Measurements from ENCODE around the gene KDM2B. TPM values are rescaled to one million over a fixed set of nuclear protein-coding genes. Genes with fewer than 3 reads are reported as not detected.

Gene KDM2B
- total and polyA plus RNA-seq, 2 experiments from 2014 or later: 13.6 to 22.7 TPM

GRCh38 chr12:121578230-121579189, 2.3 kb downstream of the KDM2B start:
- TF ChIP-seq, protein P1, sequence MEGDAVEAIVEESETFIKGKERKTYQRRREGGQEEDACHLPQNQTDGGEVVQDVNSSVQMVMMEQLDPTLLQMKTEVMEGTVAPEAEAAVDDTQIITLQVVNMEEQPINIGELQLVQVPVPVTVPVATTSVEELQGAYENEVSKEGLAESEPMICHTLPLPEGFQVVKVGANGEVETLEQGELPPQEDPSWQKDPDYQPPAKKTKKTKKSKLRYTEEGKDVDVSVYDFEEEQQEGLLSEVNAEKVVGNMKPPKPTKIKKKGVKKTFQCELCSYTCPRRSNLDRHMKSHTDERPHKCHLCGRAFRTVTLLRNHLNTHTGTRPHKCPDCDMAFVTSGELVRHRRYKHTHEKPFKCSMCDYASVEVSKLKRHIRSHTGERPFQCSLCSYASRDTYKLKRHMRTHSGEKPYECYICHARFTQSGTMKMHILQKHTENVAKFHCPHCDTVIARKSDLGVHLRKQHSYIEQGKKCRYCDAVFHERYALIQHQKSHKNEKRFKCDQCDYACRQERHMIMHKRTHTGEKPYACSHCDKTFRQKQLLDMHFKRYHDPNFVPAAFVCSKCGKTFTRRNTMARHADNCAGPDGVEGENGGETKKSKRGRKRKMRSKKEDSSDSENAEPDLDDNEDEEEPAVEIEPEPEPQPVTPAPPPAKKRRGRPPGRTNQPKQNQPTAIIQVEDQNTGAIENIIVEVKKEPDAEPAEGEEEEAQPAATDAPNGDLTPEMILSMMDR (IDR thresholded peaks at IDR 0.05; ENCODE audit: poor library complexity): no peak
- TF ChIP-seq EZH2 (IDR thresholded peaks at IDR 0.05; ENCODE audit: borderline replicate concordance) (no peak), EZH2phosphoT487 (IDR thresholded peaks at IDR 0.05; ENCODE audit: low read depth, severe bottlenecking, unreplicated experiment) (no peak)
- no peak for DNase-seq (ENCODE audit: low spot score)
- peak overlapping the region; percentile 78 for H2AFZ ChIP-seq

DNA sequence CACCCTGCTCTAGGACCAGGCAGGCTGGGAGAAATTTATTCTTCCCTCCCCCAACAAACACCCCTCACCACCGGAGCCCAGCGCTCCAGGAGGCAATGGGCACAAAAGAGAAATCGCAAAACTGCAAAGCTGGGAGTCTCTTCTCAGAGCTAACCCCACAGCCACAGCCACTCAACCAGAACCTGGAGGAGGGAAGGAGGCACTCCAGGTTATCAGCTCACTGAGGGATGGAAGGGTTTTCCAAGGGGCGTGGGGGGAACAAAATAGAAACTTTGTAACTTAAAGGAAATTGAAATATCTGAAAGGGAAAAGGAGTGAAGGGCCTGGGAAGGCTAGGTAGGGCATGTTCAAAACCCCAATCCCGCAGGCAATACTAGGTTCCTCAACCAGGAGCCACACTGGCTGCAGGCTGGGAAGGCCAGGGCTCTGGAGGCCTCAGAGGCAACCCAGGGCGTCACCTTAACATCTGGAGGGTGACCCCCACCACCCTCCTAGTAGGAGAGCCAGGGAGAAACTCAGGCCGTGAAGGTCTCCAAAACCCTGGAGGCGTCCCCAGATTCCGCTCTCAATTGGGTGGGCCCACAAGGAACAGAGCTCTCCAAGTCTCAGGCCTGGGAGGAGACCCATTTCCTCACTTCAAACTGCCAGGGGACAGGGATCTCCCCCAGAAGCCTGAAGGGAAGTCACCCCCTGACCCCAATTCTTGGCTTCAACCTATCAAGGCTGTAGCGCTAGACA, 3.2 kb downstream of the KDM2B start:
- no peak for TF ChIP-seq EZH2 (IDR thresholded peaks at IDR 0.05; ENCODE audit: borderline replicate concordance)
- TF ChIP-seq, protein P1 (IDR thresholded peaks at IDR 0.05; ENCODE audit: poor library complexity): no peak
- no peak for TF ChIP-seq EZH2phosphoT487 (IDR thresholded peaks at IDR 0.05; ENCODE audit: low read depth, severe bottlenecking, unreplicated experiment)
- no peaks in the 10 kb centered on the region for H3K27me3 ChIP-seq
- no peaks in the 10 kb centered on the region for H3K9me2 ChIP-seq (replicated peaks; ENCODE audit: insufficient read depth)
- no peak overlapping the region for H3K4me3 ChIP-seq
- H3K79me2 ChIP-seq: no peaks in the 10 kb centered on the region
- H2AFZ ChIP-seq: no peak overlapping the region
- no peak for DNase-seq (ENCODE audit: low spot score)
- no peak overlapping the region for H3K27ac ChIP-seq
- no peaks in the 10 kb centered on the region for H3K36me3 ChIP-seq (replicated peaks; ENCODE audit: insufficient read depth, low read depth)
- H4K20me1 ChIP-seq (ENCODE audit: insufficient read depth, poor library complexity, severe bottlenecking): no peaks in the 10 kb centered on the region
- H3K4me1 ChIP-seq (ENCODE audit: insufficient read depth): peaks cover 31% of the 10 kb centered on the region
- peak overlapping the region; percentile 98 for H3K4me2 ChIP-seq
- 70% methylated on average over 10 of the region's 10 CpGs for WGBS (ENCODE audit: low lambda C conversion rate, missing lambda C conversion rate)
- no peaks in the 10 kb centered on the region for H3K9me3 ChIP-seq (ENCODE audit: low read depth)

More at GRCh38 chr12:121578230-121579189, 2.3 kb downstream of the KDM2B start:
- WGBS (ENCODE audit: low lambda C conversion rate, missing lambda C conversion rate): 12% methylated on average over 54 of the region's 77 CpGs
- Histone ChIP-seq H3K4me2 (peak overlapping the region; percentile 98), H3K4me3 (peak overlapping the region; percentile 62), H4K20me1 (ENCODE audit: insufficient read depth, poor library complexity, severe bottlenecking) (no peaks in the 10 kb centered on the region), H3K27ac (no peak overlapping the region), H3K9me2 (replicated peaks; ENCODE audit: insufficient read depth) (no peaks in the 10 kb centered on the region), H3K4me1 (ENCODE audit: insufficient read depth) (peaks cover 36% of the 10 kb centered on the region), H3K9me3 (ENCODE audit: low read depth) (no peaks in the 10 kb centered on the region), H3K79me2 (no peaks in the 10 kb centered on the region), H3K27me3 (no peaks in the 10 kb centered on the region), H3K36me3 (replicated peaks; ENCODE audit: insufficient read depth, low read depth) (no peaks in the 10 kb centered on the region)

GRCh38 chr12:121576851-121577391, 3.9 kb downstream of the KDM2B start:
- WGBS (ENCODE audit: low lambda C conversion rate, missing lambda C conversion rate): 21% methylated on average over 4 of the region's 4 CpGs
- DNase-seq (ENCODE audit: low spot score): no peak
- no peaks in the 10 kb centered on the region for H3K36me3 ChIP-seq (replicated peaks; ENCODE audit: insufficient read depth, low read depth)
- H3K79me2 ChIP-seq: no peaks in the 10 kb centered on the region
- no peaks in the 10 kb centered on the region for H3K9me3 ChIP-seq (ENCODE audit: low read depth)
- no peaks in the 10 kb centered on the region for H3K27me3 ChIP-seq
- no peaks in the 10 kb centered on the region for H4K20me1 ChIP-seq (ENCODE audit: insufficient read depth, poor library complexity, severe bottlenecking)
- no peak overlapping the region for H2AFZ ChIP-seq
- no peak overlapping the region for H3K4me3 ChIP-seq
- H3K4me2 ChIP-seq: peak overlapping the region; percentile 7
- no peak overlapping the region for H3K27ac ChIP-seq
- no peaks in the 10 kb centered on the region for H3K9me2 ChIP-seq (replicated peaks; ENCODE audit: insufficient read depth)
- TF ChIP-seq EZH2 (IDR thresholded peaks at IDR 0.05; ENCODE audit: borderline replicate concordance) (no peak), EZH2phosphoT487 (IDR thresholded peaks at IDR 0.05; ENCODE audit: low read depth, severe bottlenecking, unreplicated experiment) (no peak)
- TF ChIP-seq, protein P1 (IDR thresholded peaks at IDR 0.05; ENCODE audit: poor library complexity): no peak
- peaks cover 25% of the 10 kb centered on the region for H3K4me1 ChIP-seq (ENCODE audit: insufficient read depth)
